ENCODE measurements around the gene SMC2.

DNA sequence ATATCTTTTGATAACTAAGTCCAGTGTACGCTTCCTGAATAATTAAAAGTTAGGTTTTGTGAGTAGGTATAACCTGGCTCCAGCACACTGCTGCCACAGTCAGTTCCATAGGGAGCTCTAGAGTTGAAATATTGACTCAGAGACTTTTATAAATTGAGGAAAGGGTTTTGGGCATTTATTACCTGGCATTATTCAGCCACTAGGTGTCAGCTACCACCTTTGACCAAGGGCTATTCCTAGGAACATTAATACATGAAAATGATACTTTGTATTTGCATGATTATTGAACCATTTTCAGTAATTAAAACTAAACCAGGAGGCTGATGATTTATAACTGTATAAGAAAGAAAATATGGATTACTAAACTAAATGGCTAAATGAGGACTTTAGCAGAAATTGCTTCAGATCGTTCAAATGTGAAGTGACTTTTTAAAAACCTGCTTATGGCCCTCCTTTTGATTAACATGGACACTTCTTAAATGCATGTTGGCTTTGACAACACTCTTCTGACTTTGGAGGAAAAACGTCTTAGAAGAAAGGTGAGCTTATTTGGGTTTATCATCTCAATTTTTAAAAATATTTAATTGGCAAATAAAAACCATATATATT is 83.0 kb downstream of the SMC2 start:
- TF ChIP-seq, protein P1, sequence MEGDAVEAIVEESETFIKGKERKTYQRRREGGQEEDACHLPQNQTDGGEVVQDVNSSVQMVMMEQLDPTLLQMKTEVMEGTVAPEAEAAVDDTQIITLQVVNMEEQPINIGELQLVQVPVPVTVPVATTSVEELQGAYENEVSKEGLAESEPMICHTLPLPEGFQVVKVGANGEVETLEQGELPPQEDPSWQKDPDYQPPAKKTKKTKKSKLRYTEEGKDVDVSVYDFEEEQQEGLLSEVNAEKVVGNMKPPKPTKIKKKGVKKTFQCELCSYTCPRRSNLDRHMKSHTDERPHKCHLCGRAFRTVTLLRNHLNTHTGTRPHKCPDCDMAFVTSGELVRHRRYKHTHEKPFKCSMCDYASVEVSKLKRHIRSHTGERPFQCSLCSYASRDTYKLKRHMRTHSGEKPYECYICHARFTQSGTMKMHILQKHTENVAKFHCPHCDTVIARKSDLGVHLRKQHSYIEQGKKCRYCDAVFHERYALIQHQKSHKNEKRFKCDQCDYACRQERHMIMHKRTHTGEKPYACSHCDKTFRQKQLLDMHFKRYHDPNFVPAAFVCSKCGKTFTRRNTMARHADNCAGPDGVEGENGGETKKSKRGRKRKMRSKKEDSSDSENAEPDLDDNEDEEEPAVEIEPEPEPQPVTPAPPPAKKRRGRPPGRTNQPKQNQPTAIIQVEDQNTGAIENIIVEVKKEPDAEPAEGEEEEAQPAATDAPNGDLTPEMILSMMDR (IDR thresholded peaks at IDR 0.05) = peak in 3 of 4 experiments; percentile 28 to 53 (median 34)
- TF ChIP-seq POLR2A (IDR thresholded peaks at IDR 0.05) = no peak
